ENCODE results near the gene RRAD.

GRCh38 chr16:66935314-66936011 is 10.1 kb upstream of the RRAD start, which contains the start of gene CES2:
- TF ChIP-seq CTCF (conservative IDR thresholded peaks at IDR 0.05; ENCODE audit: low read depth, low read length) (no peak), BHLHE40 (IDR thresholded peaks at IDR 0.05; ENCODE audit: low read depth, low read length) (no peak), POLR2A (IDR thresholded peaks at IDR 0.05; ENCODE audit: low read depth, low read length) (peak; percentile 63), USF2 (IDR thresholded peaks at IDR 0.05; ENCODE audit: low read depth, low read length) (no peak), CHD1 (IDR thresholded peaks at IDR 0.05; ENCODE audit: low read depth, low read length) (no peak), RAD21 (IDR thresholded peaks at IDR 0.05; ENCODE audit: low read length) (no peak), RFX5 (IDR thresholded peaks at IDR 0.05; ENCODE audit: low read depth, low read length) (no peak), MAZ (IDR thresholded peaks at IDR 0.05; ENCODE audit: borderline replicate concordance, low read depth, low read length) (no peak)

All from IMR-90 (cell line).